Measurements from ENCODE around the gene CACNA1G.

CACNA1G gene

GRCh38 chr17:50657627-50658026 lies 97.1 kb downstream of the CACNA1G start:
- no peak for DNase-seq (ENCODE audit: low spot score)

GRCh38 chr17:50658616-50659015 lies 98.1 kb downstream of the CACNA1G start:
- no peak for DNase-seq (ENCODE audit: low spot score)

More at GRCh38 chr17:50657627-50658026, 97.1 kb downstream of the CACNA1G start:
- TF ChIP-seq CTCF (IDR thresholded peaks at IDR 0.05; ENCODE audit: extremely low read depth, missing control alignments) = no peak

GRCh38 chr17:50659179-50659578 lies 98.7 kb downstream of the CACNA1G start:
- DNase-seq (ENCODE audit: low spot score) = no peak
- no peak for TF ChIP-seq CTCF (IDR thresholded peaks at IDR 0.05; ENCODE audit: extremely low read depth, missing control alignments)

More at GRCh38 chr17:50658616-50659015, 98.1 kb downstream of the CACNA1G start:
- TF ChIP-seq CTCF (IDR thresholded peaks at IDR 0.05; ENCODE audit: extremely low read depth, missing control alignments) = no peak

GRCh38 chr17:50660042-50660886 lies 99.7 kb downstream of the CACNA1G start:
- no peak for TF ChIP-seq CTCF (IDR thresholded peaks at IDR 0.05; ENCODE audit: extremely low read depth, missing control alignments)
- no peak for DNase-seq (ENCODE audit: low spot score)

- no peak for TF ChIP-seq CTCF (IDR thresholded peaks at IDR 0.05; ENCODE audit: extremely low read depth, missing control alignments)
- no peak for DNase-seq (ENCODE audit: low spot score)
Observed at GRCh38 chr17:50660887-50661345, 100.4 kb downstream of the CACNA1G start.

- TF ChIP-seq CTCF (IDR thresholded peaks at IDR 0.05; ENCODE audit: extremely low read depth, missing control alignments) = no peak
- DNase-seq (ENCODE audit: low spot score) = no peak
Observed at GRCh38 chr17:50661348-50661747, 100.8 kb downstream of the CACNA1G start.

GRCh38 chr17:50661795-50662391 lies 101.4 kb downstream of the CACNA1G start:
- no peak for TF ChIP-seq CTCF (IDR thresholded peaks at IDR 0.05; ENCODE audit: extremely low read depth, missing control alignments)
- DNase-seq (ENCODE audit: low spot score) = no peak
